Activated CD8-positive, alpha-beta memory T cell treated with anti-CD3 and anti-CD28 coated beads for 1 hour (primary cell): ENCODE results near the gene VWCE.
"Not testable (repeated sequence)": the region's sequence is repeated elsewhere in the genome, so short reads cannot be mapped to it uniquely, and the experiment has no call there.

Experiments used
- DNase-seq, 2 donors: peaks; one replicate each; pipeline ENCODE4 v3.0.0-alpha.2; 2020; ENCODE audit warnings: low read depth in 1 of 2; ENCODE audit errors: extremely low read depth in 1 of 2

Gene VWCE

DNA sequence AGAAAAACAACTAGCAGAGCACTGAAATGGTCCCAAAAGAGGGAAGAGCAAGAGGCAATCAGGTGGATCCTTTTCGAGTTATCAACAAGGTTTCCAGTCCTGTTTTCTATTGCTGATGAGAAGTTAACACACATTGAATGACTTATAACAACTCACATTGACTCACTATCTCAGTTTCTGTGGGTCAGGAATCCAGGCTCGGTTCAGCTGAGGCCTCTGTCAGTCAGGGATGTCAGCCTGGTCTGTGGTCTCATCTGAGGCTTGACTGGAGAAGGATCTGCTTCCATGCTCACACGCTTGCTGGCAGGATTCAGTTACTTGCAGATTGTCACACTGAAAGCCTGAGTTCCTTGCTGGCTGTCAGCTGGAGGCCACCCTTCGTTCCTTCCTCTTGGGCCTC is 76.8 kb downstream of the VWCE start:
- DNase-seq, result not testable (repeated sequence)

DNA sequence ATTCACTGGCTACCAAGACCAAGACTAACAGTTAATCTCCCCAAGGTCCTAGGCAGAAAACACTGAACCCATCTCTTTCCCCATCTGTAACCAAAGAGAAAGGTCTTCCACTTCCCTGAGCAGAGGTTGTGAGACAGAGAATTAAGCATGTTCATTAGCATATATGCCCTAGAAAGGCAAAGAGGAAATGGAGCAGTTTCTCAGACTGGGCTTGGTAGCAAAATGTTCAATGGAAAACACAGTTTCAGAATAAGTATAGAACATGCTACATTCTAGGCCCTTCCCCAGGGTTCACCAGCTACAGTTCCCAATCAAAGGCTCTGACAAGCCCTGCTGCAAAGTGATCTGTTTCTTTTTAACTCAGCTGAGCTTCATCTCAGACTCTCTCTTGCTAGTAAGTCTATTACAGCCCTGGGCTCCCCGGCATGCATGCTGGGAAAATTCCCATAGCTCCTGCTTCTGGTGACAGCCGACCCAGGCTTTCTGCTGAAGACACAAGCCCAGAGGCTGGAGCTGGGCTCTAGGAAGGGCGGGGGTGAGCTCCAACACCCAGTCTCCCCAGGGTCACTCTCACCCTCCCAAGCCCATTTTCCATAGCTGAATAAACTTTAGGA is 81.3 kb downstream of the VWCE start:
- DNase-seq, result not testable (repeated sequence)

DNA sequence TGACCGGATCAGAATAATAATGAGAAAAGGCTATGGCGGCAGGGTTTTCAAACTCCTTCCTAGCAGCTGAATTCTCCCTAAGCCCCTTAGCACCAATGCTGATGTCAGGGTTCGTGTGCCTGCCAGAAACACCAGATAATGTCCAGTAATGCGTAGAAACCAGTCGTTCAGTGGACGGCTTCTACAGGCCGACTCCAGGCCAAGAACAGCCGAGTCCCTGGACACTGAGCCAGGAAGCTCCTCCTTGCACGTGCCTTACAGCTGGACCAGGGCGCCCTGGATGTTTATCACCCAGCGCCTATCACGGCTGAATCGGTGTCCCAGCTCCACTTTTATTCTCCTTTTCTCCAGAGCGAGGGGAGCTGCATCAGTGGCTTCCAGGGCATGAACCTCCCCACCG is 82.9 kb downstream of the VWCE start:
- DNase-seq, result not testable (repeated sequence)

DNA sequence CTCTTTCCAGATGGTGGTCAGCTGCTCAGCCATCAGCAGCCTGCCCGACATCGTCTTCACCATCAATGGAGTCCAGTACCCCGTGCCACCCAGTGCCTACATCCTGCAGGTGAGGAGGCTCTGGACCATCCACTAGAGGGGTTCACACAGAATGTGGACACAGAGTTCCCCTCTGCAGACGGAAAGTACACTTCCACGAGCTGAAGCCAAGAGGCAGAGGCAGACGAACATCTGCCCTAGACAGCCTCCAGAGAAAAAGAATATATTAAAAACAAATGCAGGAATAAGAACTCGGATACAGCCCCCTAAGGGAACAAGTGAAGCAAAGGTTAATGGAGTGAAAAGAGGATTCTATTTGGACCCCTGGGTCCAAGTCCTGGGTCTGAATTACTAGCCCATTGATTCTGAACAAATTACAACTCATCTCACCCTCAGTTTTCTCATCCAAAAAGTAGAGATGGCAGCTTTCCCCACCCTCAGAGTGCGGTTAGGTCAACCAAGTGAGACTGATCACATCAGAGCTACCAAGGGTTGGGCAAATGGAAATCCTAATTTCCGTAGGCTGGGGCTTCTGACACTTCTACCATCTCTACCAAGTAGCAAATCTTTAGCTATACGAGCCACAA is 83.7 kb downstream of the VWCE start:
- not testable (repeated sequence) for DNase-seq

DNA sequence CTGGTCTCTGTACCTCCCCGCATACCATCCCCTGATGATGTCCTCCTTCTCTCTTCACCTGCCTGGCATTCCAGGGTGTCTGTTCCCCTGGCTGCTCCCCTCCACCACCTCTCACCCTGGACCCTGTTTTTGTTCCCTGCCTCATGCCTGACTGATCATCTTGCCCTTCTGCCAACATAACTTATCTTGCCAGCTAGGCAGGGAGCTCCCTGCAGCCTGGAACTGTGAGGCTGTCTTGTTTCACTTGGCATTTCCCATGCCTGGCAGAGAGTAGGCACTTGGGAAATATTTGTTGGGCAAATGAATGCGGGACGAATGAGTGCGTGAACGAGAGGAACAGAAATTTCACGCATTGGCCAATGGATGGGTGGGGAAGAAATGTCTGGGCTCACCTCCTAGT is 84.5 kb downstream of the VWCE start:
- not testable (repeated sequence) for DNase-seq
